OCI-LY1 (cell line): ENCODE data around the gene ATAD3A.

Experiments
- H2AFZ ChIP-seq: fragments of 200-600 bp; sonication (generic), shearing (Covaris generic); 2 replicates; pipeline ENCODE4 v1.6.0; 2014; ENCODE audit warnings: antibody characterized with exemption, mild to moderate bottlenecking, low read length
- H3F3A ChIP-seq: fragments of 200-600 bp; sonication (generic), shearing (Covaris generic); 2 replicates; pipeline ENCODE4 v1.6.0; 2014; ENCODE audit warnings: mild to moderate bottlenecking, antibody characterized with exemption, low read length, moderate library complexity; ENCODE audit not compliant: insufficient read depth
- H3K27ac ChIP-seq: fragments of 200-600 bp; sonication (generic); 2 replicates; pipeline ENCODE4 v1.5.1; 2014; ENCODE audit warnings: low read length, mixed run types, mild to moderate bottlenecking, low read depth; ENCODE audit not compliant: poor library complexity, severe bottlenecking
- H3K27me3 ChIP-seq: fragments of 200-600 bp; sonication (generic); 2 replicates; pipeline ENCODE4 v1.6.0; 2014; ENCODE audit warnings: antibody characterized with exemption, mild to moderate bottlenecking, low read length, moderate library complexity; ENCODE audit not compliant: insufficient read depth
- H3K36me3 ChIP-seq: fragments of 200-600 bp; sonication (generic); 2 replicates; pipeline ENCODE4 v1.6.1; 2014; ENCODE audit warnings: mild to moderate bottlenecking, antibody characterized with exemption, low read length, moderate library complexity, mixed read lengths; ENCODE audit not compliant: insufficient read depth
- H3K4me1 ChIP-seq: fragments of 200-600 bp; sonication (generic); 2 replicates; pipeline ENCODE4 v1.5.1; 2014; ENCODE audit warnings: mild to moderate bottlenecking, low read length, moderate library complexity; ENCODE audit not compliant: insufficient read depth, severe bottlenecking
- H3K4me2 ChIP-seq: fragments of 200-600 bp; sonication (generic), shearing (Covaris generic); 2 replicates; pipeline ENCODE4 v1.6.1; 2014; ENCODE audit warnings: low read length
- H3K4me3 ChIP-seq: fragments of 200-600 bp; sonication (generic); 2 replicates; pipeline ENCODE4 v1.5.1; 2014; ENCODE audit warnings: low read length, low read depth, mild to moderate bottlenecking, mixed read lengths; ENCODE audit not compliant: poor library complexity, severe bottlenecking
- H3K79me2 ChIP-seq: fragments of 200-600 bp; shearing (Covaris generic); 2 replicates; pipeline ENCODE4 v1.6.1; 2016; ENCODE audit warnings: mixed run types, low read length, mixed read lengths; ENCODE audit not compliant: insufficient read depth
- H3K9ac ChIP-seq: fragments of 200-600 bp; sonication (generic), shearing (Covaris generic); 2 replicates; pipeline ENCODE4 v1.6.1; 2014; ENCODE audit warnings: mild to moderate bottlenecking, low read length, mixed read lengths
- H3K9me2 ChIP-seq: fragments of 200-600 bp; sonication (generic), shearing (Covaris generic); 2 replicates; pipeline ENCODE4 v1.6.1; 2014; ENCODE audit warnings: low read depth, mild to moderate bottlenecking, low read length, mixed read lengths
- H3K9me3 ChIP-seq: fragments of 200-600 bp; shearing (Covaris generic); 2 replicates; pipeline ENCODE4 v1.6.1; 2014; ENCODE audit warnings: low read length, mixed read lengths
- H4K20me1 ChIP-seq: fragments of 200-600 bp; sonication (generic), shearing (Covaris generic); 2 replicates; pipeline ENCODE4 v1.6.0; 2016; ENCODE audit warnings: mild to moderate bottlenecking, low read length; ENCODE audit not compliant: insufficient read depth
- EZH2 ChIP-seq: fragments of 200-600 bp; sonication (generic), shearing (Covaris generic); IDR thresholded peaks from 2 replicates; pipeline ENCODE4 v1.8.0; 2017; ENCODE audit warnings: borderline replicate concordance, mixed run types, mild to moderate bottlenecking, antibody characterized with exemption, low read length, moderate library complexity, mixed read lengths
- TF ChIP-seq, protein P1 (sequence below): fragments of 200-600 bp; sonication (generic), shearing (Covaris generic); IDR thresholded peaks from 2 replicates; pipeline ENCODE4 v1.5.1; 2017; ENCODE audit warnings: mild to moderate bottlenecking, antibody characterized with exemption, low read length, moderate library complexity, mixed read lengths

ATAD3A gene

DNA sequence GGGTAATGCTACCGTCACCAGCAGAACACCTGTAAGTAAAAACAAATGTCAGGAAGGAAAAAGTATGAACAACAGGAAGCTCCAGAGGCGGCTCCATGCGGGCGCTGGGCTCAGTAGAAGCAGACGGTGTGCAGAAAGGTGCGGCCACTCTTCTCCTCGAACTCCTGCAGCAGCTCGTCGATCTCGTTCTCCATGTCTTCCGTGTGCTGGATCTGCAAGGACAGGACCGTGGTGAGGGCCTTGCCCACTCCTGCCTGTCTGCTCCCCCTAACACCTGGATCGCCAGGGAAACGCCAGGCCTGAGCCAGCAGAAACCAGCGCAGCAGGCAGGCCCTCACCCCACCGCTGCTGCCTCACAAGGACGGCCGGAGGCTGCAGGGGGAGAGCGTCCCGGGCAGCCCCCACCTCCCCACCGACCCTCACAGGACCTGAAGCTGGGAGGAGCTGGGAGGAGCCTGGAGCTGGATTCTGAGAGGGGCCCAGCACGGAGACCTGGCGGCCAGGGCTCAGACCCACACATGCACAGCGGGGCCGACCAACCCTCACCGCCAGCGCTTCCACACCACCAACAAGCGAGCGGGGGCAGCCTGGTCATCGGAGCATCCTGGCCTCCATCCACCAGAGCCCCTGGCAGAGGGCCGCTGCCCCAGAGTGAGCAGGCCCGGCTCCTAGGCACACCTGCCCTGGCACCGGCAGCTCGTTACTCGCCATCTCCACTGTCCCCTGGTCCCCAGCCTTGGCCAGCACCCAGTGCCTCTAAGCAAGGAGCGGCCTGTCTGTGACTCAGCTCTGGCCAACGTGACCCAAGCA is 30.2 kb downstream of the ATAD3A start:
- H3K27me3 ChIP-seq = no peaks in the 10 kb centered on the region; the same call in 1 of the 2 replicates
- H3K4me3 ChIP-seq = no peak overlapping the region
- H3K9me2 ChIP-seq = no peaks in the 10 kb centered on the region
- TF ChIP-seq, protein P1, sequence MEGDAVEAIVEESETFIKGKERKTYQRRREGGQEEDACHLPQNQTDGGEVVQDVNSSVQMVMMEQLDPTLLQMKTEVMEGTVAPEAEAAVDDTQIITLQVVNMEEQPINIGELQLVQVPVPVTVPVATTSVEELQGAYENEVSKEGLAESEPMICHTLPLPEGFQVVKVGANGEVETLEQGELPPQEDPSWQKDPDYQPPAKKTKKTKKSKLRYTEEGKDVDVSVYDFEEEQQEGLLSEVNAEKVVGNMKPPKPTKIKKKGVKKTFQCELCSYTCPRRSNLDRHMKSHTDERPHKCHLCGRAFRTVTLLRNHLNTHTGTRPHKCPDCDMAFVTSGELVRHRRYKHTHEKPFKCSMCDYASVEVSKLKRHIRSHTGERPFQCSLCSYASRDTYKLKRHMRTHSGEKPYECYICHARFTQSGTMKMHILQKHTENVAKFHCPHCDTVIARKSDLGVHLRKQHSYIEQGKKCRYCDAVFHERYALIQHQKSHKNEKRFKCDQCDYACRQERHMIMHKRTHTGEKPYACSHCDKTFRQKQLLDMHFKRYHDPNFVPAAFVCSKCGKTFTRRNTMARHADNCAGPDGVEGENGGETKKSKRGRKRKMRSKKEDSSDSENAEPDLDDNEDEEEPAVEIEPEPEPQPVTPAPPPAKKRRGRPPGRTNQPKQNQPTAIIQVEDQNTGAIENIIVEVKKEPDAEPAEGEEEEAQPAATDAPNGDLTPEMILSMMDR = no peak
- no peak for TF ChIP-seq EZH2
- no peaks in the 10 kb centered on the region for H3F3A ChIP-seq
- H3K9ac ChIP-seq = no peak overlapping the region
- no peaks in the 10 kb centered on the region for H3K4me1 ChIP-seq
- peaks cover 27% of the 10 kb centered on the region for H3K36me3 ChIP-seq
- no peaks in the 10 kb centered on the region for H3K79me2 ChIP-seq
- H3K9me3 ChIP-seq = no peaks in the 10 kb centered on the region
- H3K27ac ChIP-seq = no peak overlapping the region
- H2AFZ ChIP-seq = no peak overlapping the region
- H4K20me1 ChIP-seq = no peaks in the 10 kb centered on the region
- H3K4me2 ChIP-seq = no peak overlapping the region

DNA sequence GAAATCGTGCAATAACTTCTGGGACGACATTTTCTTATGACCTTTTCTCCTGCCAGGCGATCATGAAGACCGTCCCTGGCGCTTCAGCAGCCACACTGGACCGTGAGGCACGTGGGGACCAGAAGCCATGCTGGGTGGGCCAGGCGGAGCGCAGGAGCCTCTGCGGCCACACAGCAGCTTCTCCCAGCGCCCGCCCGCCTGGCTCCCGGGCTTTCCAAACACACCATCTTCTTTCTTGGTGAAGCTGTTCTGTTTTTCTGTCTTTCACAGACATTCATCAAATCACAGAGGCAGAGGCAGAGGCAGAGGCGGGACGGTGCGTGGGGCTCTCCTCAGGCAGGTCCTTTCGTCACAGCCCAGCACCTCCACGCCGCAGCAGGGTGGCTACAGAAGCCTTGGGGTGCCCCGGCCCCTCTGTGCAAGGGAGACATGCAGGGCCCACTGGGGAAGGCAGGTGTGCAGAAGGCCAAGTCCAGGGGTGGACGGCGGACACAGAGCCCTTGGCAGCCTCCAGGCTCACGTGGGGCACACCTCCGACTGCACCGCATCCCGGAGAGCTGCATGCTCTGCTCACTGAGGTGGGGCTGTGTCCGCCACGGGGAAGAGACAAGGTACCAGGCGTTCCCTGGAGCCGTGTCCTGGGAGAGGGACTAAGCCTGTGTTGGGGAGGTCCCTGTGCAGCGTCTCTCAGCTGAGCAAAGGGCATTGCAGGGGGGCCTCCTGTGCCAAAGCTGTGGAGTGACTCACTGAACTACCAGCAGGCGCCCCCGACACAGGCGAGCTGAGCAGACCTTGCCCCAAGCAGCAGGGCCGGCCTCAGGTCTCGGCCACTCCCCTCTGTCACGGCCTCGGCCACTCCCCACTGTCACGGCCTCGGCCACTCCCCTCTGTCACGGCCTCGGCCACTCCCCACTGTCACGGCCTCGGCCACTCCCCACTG is 31.1 kb downstream of the ATAD3A start:
- Histone ChIP-seq H3F3A (no peaks in the 10 kb centered on the region), H2AFZ (no peak overlapping the region), H3K27ac (no peak overlapping the region), H4K20me1 (no peaks in the 10 kb centered on the region), H3K79me2 (no peaks in the 10 kb centered on the region), H3K4me1 (no peaks in the 10 kb centered on the region), H3K36me3 (peaks cover 27% of the 10 kb centered on the region), H3K9ac (no peak overlapping the region), H3K4me3 (no peak overlapping the region), H3K9me3 (no peaks in the 10 kb centered on the region), H3K27me3 (no peaks in the 10 kb centered on the region; the same call in 1 of the 2 replicates), H3K9me2 (no peaks in the 10 kb centered on the region), H3K4me2 (no peak overlapping the region)
- TF ChIP-seq, protein P1 = no peak
- TF ChIP-seq EZH2 = no peak

DNA sequence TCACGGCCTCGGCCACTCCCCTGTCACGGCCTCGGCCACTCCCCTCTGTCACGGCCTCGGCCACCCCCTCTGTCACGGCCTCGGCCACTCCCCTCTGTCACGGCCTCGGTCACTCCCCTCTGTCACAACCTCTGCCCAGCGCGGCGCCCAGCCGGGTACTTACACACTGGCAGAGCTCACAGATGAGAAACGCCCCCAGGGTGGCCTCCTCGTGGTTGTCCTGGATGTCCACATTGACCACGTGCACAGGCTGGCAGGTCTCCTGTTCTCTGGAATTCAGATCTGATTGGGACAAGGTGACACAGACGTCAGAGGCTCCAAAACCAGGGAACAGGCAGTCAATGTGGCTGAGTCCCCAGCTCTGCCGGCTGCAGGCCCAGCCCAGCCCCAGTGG is 31.7 kb downstream of the ATAD3A start:
- no peaks in the 10 kb centered on the region for H3K79me2 ChIP-seq
- no peak overlapping the region for H3K4me3 ChIP-seq
- no peak overlapping the region for H3K9ac ChIP-seq
- H3K27me3 ChIP-seq = no peaks in the 10 kb centered on the region; the same call in 1 of the 2 replicates
- no peaks in the 10 kb centered on the region for H4K20me1 ChIP-seq
- H3K4me1 ChIP-seq = no peaks in the 10 kb centered on the region
- no peaks in the 10 kb centered on the region for H3F3A ChIP-seq
- TF ChIP-seq, protein P1 = no peak
- TF ChIP-seq EZH2 = no peak
- H2AFZ ChIP-seq = no peak overlapping the region
- no peak overlapping the region for H3K27ac ChIP-seq
- no peaks in the 10 kb centered on the region for H3K9me2 ChIP-seq
- peaks cover 27% of the 10 kb centered on the region for H3K36me3 ChIP-seq
- H3K4me2 ChIP-seq = no peak overlapping the region
- H3K9me3 ChIP-seq = no peaks in the 10 kb centered on the region
